GM19397 (cell line): ENCODE measurements around the gene L3MBTL4.
"Not testable (repeated sequence)": the region's sequence is repeated elsewhere in the genome, so short reads cannot be mapped to it uniquely, and the experiment has no call there.

Experiments
- ATAC-seq: cut with Tn5 transposase; IDR thresholded peaks from one replicate; pipeline ENCODE4 v1.9.1; 2021; ENCODE audit warnings: mild to moderate bottlenecking, moderate library complexity; ENCODE audit not compliant: unreplicated experiment

L3MBTL4 gene

GRCh38 chr18:6120820-6121279 is 293.9 kb downstream of the L3MBTL4 start:
- no peak for ATAC-seq

- no peak for ATAC-seq
Measured at GRCh38 chr18:6119761-6120160, 294.9 kb downstream of the L3MBTL4 start.

DNA sequence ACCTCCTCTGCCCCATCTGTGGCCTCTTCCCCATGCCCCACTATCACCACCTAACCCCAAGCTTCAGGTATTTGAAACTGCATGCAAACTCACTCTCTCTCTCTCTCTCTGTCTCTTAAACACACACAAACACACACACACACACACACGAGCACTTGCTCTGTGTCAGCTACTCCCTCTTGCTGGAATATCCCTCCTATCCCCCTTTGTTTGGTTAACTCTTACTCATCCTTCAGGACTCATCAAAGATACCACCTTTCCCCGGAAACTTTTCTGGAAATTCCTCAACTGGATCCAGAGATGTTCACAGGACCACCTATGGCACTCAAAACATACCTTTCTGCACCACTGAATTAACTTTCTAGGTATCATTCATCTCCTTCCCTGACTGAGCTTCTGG is 296.6 kb downstream of the L3MBTL4 start:
- ATAC-seq = no peak

DNA sequence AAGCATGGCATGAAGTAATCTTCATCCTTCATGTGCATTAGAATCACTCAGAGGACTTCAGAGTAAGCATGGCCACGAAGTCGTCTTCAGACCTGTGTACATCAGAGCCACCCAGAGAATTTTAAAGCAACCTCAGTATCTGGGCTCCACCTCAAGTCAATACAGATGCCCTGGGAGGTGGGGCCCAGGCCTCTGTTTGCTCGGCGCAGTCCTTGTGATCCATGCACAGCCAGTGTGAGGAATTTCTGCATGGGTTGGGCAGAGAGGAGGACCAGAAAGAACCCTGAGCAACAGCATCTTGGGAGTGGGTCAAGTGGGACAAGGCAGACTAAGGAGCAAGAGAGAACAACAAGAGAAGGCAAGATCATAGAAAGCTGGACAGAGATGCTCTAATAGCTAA is 299.0 kb downstream of the L3MBTL4 start:
- no peak for ATAC-seq

- no peak for ATAC-seq
Measured at GRCh38 chr18:6113650-6114049, 301.1 kb downstream of the L3MBTL4 start.

DNA sequence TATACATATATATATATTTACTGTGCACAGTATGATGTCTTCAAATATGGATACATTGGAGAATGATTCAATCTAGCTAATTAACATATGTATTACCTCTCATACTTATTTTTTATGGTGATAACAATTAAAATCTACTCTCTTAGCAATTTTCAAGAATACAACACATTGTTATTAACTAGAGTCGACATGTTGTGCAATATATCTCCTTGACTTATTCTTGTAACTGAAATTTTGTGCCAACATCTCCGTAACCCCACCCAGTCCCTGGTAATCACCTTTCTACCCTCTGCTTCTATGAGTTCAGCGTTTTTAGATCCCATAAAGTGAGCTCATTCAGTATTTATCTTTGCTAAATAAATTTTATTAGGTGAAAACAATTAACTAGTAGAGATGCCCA is 303.0 kb downstream of the L3MBTL4 start:
- no peak for ATAC-seq

GRCh38 chr18:6109743-6110142 is 305.0 kb downstream of the L3MBTL4 start:
- ATAC-seq = no peak

- ATAC-seq = no peak
Measured at GRCh38 chr18:6107794-6108193, 306.9 kb downstream of the L3MBTL4 start.

GRCh38 chr18:6106091-6106685 is 308.5 kb downstream of the L3MBTL4 start:
- ATAC-seq = no peak

DNA sequence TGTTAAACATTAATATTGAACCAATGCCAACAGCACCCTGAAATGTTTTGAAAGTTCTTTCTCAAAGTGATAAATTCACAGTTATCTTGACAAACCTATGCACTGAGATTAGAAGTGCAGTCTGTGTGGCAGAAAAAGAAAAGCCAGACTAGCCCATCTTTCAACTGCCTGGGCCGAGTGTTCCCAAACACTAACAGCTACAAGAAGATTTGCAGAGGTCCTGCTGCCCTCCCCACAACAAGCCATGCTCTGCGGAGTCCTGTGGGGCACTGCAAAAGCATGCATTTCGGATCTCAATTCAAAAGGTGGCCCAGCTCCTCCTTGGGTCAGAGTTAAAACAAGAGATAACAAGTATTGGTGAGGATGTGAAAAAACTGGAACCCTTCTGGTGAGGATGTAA is 311.0 kb downstream of the L3MBTL4 start:
- ATAC-seq = no peak

- ATAC-seq = no peak
Measured at GRCh38 chr18:6096730-6097129, 318.0 kb downstream of the L3MBTL4 start.

DNA sequence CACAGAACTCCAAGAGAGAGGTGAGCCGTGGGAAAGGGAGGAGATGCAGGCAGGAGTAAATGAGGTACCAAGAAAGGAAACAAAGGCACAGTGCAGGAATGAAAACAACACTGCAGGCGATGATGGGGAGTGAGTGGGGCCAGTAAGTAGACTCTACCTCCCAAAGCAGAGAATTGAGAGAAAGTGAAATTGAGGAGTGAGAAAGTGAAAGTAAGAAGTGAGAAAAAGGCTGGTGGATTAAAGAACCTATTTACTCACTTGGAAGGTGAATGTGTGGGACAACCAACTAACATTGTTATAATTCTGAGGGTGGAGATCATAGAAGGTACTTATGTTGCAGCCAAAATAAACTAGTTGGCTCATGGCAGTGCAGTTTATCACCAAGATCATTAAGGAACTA is 326.3 kb downstream of the L3MBTL4 start:
- ATAC-seq = no peak

GRCh38 chr18:6086731-6087130 is 328.0 kb downstream of the L3MBTL4 start:
- no peak for ATAC-seq

DNA sequence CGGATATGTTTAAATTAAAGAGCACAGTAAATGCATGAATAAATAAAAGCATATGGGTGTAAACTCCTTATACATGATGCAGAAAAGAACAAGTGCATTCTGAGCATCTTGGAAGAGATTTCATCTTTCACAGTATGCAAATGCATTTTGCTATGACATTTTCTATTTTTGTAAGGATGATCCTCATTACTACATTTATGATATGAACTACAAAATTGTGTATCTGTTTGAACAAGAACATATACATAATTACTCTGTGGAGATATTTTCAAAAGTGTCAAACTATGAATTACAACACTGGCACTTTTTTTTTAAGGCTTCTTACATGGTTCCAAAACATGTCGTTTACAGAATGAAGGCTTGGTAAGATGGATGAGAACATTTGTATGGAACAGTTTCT is 335.3 kb downstream of the L3MBTL4 start:
- no peak for ATAC-seq

DNA sequence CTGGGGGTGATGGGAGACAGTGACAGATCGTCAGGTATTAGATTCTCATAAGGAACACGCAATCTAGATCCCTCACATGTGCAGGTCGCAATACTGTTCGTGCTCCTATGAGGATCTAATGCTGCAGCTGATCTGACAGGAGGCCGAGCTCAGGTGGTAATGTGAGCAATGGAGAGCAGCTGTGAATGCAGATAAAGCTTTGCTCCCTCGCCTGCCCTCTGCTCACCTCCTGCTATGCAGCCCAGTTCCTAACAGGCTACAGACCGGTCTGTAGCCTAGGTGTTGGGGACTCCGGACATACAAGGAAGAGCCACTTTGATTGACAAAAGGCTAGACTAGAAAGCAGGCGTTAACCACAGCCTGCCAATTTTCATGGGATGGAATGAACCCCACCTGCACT is 335.8 kb downstream of the L3MBTL4 start:
- no peak for ATAC-seq

- ATAC-seq = not testable (repeated sequence)
Measured at GRCh38 chr18:6072423-6072822, 342.3 kb downstream of the L3MBTL4 start.

GRCh38 chr18:6069539-6069938 is 345.2 kb downstream of the L3MBTL4 start:
- no peak for ATAC-seq

- no peak for ATAC-seq
Measured at GRCh38 chr18:6069103-6069502, 345.6 kb downstream of the L3MBTL4 start.

DNA sequence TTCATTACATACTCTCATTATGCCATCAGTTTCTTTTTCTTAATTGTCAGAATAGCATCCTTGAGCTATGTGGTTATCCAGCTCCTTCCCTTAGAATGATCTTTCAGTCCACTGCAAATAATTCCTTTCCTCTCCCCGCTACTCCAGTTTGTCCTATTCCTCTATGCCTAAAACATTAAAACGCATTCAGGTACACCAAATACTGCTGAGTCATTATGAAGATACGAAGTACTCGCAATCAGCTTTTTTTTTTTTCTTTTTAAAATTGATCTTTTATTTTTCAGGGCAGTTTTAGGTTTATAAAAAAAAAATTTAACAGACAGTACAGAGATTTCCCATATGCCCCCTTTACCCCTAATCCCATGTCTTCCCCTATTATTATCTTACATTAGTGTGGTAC is 354.6 kb downstream of the L3MBTL4 start:
- no peak for ATAC-seq

- no peak for ATAC-seq
Measured at GRCh38 chr18:6059551-6059950, 355.2 kb downstream of the L3MBTL4 start.

DNA sequence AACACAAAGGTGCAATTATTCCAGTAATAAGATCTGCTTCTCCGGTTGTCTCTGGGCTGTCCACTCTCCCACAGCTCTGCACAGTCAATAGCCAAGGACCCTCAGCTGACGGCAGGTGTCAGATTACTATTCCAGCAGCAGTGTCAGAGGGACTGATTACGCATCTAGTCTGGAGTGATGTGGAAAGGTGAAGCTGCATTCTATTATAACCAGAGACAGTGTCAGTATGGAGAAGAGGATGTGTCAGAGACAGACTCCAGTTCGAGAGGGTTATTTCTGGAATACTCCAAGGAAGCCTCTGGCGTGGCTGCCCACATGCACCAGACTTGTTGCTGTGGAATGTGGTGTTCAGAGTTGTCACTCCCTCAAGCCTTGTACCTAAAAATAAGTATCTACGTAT is 355.8 kb downstream of the L3MBTL4 start:
- ATAC-seq = no peak

GRCh38 chr18:6057604-6058003 is 357.1 kb downstream of the L3MBTL4 start:
- no peak for ATAC-seq

DNA sequence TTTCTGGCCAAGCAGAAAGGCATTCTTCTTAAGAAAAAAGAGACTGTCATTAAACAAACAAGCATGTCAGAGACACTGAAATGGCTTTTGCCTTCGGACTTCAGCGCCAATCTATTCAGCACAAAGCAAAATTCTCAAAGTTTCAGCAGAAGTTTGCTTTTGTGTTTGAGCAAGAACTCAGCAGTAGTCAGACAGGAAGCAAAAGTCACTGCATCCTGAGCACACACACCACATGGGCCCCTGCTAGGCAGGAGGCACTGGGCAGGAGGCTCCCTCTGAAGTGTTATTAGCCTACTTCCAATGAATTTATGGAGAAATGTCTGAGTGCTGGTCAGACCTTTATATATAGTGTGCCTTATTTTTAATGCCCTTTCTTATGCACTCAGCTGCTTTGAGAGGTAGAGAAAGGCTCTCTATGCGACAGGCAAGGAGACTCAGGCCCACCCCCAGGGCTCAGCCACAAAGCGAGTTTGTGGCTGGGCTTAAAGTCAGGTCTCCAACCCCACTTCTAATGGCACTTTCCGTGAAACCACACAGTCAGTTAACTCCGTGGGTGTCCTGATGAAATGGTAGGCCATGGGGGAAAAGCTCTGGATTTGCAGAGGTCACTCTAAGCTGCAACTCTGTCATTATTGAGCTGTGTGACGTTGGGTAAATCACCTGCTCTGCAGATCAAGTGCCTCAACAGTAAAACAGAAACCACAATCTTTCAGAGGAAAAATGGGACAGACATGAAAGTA is 358.4 kb downstream of the L3MBTL4 start:
- peak; percentile 50 for ATAC-seq
